Smooth muscle cell of bladder (primary cell): ENCODE results near the gene MTHFR. TPM values are rescaled to one million over a fixed set of nuclear protein-coding genes. Genes with fewer than 3 reads are reported as not detected.

Experiments
- total RNA-seq: library from RNA; depleted of rRNA; stranded (reverse); fragments of >200 nt; gene quantifications from 2 replicates; pipeline ENCODE4 v1.2.3, GENCODE V29; 2014

The MTHFR gene
- total RNA-seq = 26.2 and 33.7 TPM in 2 replicates

DNA sequence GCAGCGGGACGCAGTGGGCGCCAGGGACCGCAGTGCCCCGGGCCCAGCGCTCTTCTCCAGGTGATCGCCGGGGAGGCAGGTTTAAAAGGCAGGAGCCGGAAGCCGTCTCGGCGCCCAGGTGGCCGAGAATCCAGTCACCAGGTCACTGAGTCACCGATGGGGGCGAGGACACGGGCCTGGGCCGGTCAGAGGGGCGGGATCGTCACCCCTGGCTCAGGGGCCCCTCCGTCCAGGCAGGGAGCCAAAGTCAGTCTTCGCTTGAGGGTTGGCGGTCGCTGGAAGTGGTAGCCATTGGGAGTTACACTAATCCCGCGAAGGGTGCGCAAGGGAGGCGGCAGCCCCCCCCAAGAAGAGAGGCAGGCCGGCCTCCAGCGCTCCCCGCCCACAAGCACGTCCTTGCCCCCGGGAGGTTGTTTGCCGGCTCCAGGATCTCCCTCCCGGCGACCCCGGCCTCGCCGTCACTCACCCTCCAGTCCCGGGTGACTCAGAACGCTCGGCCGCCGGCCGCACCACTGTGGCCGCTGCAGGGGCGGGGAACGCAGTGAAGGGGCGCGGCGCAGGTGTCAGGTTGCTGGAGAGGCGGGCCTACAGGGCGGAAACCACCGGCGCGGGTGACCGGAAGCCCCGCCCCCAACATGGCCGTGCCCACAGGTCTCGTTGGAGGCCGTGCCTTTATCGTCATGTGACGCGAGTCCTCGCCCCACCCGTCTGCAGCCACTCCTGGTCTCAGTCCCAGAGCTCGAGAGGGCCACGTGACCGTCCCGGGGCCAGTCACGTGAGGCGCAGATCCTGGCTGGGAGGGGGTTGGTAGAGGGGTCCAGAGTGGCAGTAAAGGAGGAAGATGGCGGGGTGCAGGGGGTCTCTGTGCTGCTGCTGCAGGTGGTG lies at the start of gene MTHFR, which contains the start of gene CLCN6:
Gene MTHFR (minus strand): TSS at position 543 of the 885 bp plus-strand sequence. CDS start 2,848 bp downstream, outside the sequence.
Gene CLCN6 (plus strand): TSS at position 770 of the 885 bp plus-strand sequence. CDS start 72 bp downstream, at position 842.

GRCh38 chr1:11847667-11848372 lies 42.1 kb upstream of the MTHFR start, which contains the start of gene NPPA:
NPPA (minus strand) TSS chr1:11847783; CDS start chr1:11847684, 99 bp downstream.

GRCh38 chr1:11761988-11762406 lies 43.8 kb downstream of the MTHFR start, which contains the start of gene C1orf167:
C1orf167 (plus strand) TSS chr1:11762193; CDS start chr1:11764401, 2,208 bp downstream.

GRCh38 chr1:11735854-11736745 lies 69.7 kb downstream of the MTHFR start, which contains the start of gene AGTRAP:
AGTRAP (plus strand) TSS chr1:11736136; CDS start chr1:11736209, 73 bp downstream.

Other genes with a start within 250 kb of the MTHFR start
- 1.7 and 2.8 TPM in 2 replicates for gene FBXO2, start 151.5 kb downstream of the MTHFR start, total RNA-seq
- gene FBXO44, start 151.1 kb downstream of the MTHFR start, total RNA-seq = 12.8 and 13.7 TPM in 2 replicates
- 8.0 and 8.3 TPM in 2 replicates for gene FBXO6, start 141.8 kb downstream of the MTHFR start, total RNA-seq
- gene MAD2L2, start 124.8 kb downstream of the MTHFR start, total RNA-seq = 31.5 and 32.6 TPM in 2 replicates
- not detected in 2 replicates for gene DRAXIN, start 114.3 kb downstream of the MTHFR start, total RNA-seq
- 49.1 and 64.1 TPM in 2 replicates for gene AGTRAP, start 69.8 kb downstream of the MTHFR start, total RNA-seq
- gene C1orf167, start 43.8 kb downstream of the MTHFR start, total RNA-seq = 0.57 and 1.0 TPM in 2 replicates
- 8.0 and 11.6 TPM in 2 replicates for gene CLCN6, start 227 bp upstream of the MTHFR start, total RNA-seq
- gene NPPA, start 41.8 kb upstream of the MTHFR start, total RNA-seq = not detected in 2 replicates
- gene NPPB, start 53.0 kb upstream of the MTHFR start, total RNA-seq = not detected in 2 replicates
- gene KIAA2013, start 120.5 kb upstream of the MTHFR start, total RNA-seq = 47.4 and 64.3 TPM in 2 replicates
- 256 and 451 TPM in 2 replicates for gene PLOD1, start 128.8 kb upstream of the MTHFR start, total RNA-seq
- gene MFN2, start 174.5 kb upstream of the MTHFR start, total RNA-seq = 37.8 and 50.9 TPM in 2 replicates
- 24.6 and 27.0 TPM in 2 replicates for gene MIIP, start 213.5 kb upstream of the MTHFR start, total RNA-seq